Measurements from ENCODE around the gene FAM3D. TPM values are rescaled to one million over a fixed set of nuclear protein-coding genes. Genes with fewer than 3 reads are reported as not detected.

The FAM3D gene
- polyA plus RNA-seq, 2 of the 4 experiments (the other 2 are of a cell fraction), result not detected

- TF ChIP-seq SMC3 (IDR thresholded peaks at IDR 0.05) (peak; percentile 54), CTCF (IDR thresholded peaks at IDR 0.05) (peak; percentile 72), RAD21 (conservative IDR thresholded peaks at IDR 0.05 in 1 of 2, IDR thresholded peaks at IDR 0.05 in 1 of 2) (peak; percentile 87 to 92), HOXB13 (CRISPR knock-in tag; IDR thresholded peaks at IDR 0.05; ENCODE audit: low read depth) (no peak)
- FAIRE-seq, result no peak
- peak; percentile 53 to 61 for DNase-seq (ENCODE audit: low read depth in 1 of 2, low spot score in 1 of 2)
- POLR2A ChIA-PET, result interaction anchor here (0.7 kb wide), 1 partner anchor 345 kb away, joined by 5 read pairs; no protein-coding TSS in a partner anchor
- ATAC-seq, result peak; percentile 93 to 98
- peak overlapping the region; percentile 30 for H3K4me2 ChIP-seq
- CTCF ChIA-PET, result interaction anchor here (0.7 to 3.2 kb wide), 16 partner anchors 10 to 468 kb away, joined by 3 to 29 read pairs (median 4); no protein-coding TSS in a partner anchor
- H3K9me3 ChIP-seq, result no peaks in the 10 kb centered on the region
- no peak overlapping the region for H3K27ac ChIP-seq
- 26% methylated on average over 8 of the region's 25 CpGs for whole genome bisulfite sequencing (ENCODE audit: missing lambda C conversion rate)
- H3K4me3 ChIP-seq, result no peak overlapping the region
- H3K4me1 ChIP-seq, result no peaks in the 10 kb centered on the region
Measured at GRCh38 chr3:58640700-58641372, 25.7 kb downstream of the FAM3D start.

GRCh38 chr3:58639842-58640241, 26.7 kb downstream of the FAM3D start:
- H3K4me1 ChIP-seq, result no peaks in the 10 kb centered on the region
- CTCF ChIA-PET, result interaction anchor here (0.6 to 3.2 kb wide), 12 partner anchors 9 to 935 kb away, joined by 3 to 29 read pairs (median 4); no protein-coding TSS in a partner anchor
- TF ChIP-seq JUN (IDR thresholded peaks at IDR 0.05) (no peak), SREBF2 (IDR thresholded peaks at IDR 0.05) (no peak), JUNB (IDR thresholded peaks at IDR 0.05) (no peak), HOXB5 (CRISPR knock-in tag; IDR thresholded peaks at IDR 0.05) (no peak), RARB (CRISPR knock-in tag; IDR thresholded peaks at IDR 0.05) (no peak), MAX (IDR thresholded peaks at IDR 0.05) (no peak), FOSL2 (IDR thresholded peaks at IDR 0.05) (no peak), FOSL2 (CRISPR knock-in tag; IDR thresholded peaks at IDR 0.05) (no peak), NR3C1 (IDR thresholded peaks at IDR 0.05) (no peak), PBX3 (IDR thresholded peaks at IDR 0.05) (no peak), E2F6 (IDR thresholded peaks at IDR 0.05; ENCODE audit: borderline replicate concordance, low read depth) (no peak), GATA3 (IDR thresholded peaks at IDR 0.05; ENCODE audit: borderline replicate concordance) (no peak), HOXA7 (CRISPR knock-in tag; IDR thresholded peaks at IDR 0.05) (no peak), REST (IDR thresholded peaks at IDR 0.05) (no peak)
- FAIRE-seq (no peak), DNase-seq (ENCODE audit: low read depth in 1 of 2, low spot score in 1 of 2) (no peak), ATAC-seq (no peak)
- H3K27ac ChIP-seq, result no peak overlapping the region
- no peaks in the 10 kb centered on the region for H3K9me3 ChIP-seq
- no peak overlapping the region for H3K4me3 ChIP-seq
- 83% methylated on average over 7 of the region's 10 CpGs for WGBS (ENCODE audit: missing lambda C conversion rate)
- no peak overlapping the region for H3K4me2 ChIP-seq
- POLR2A ChIA-PET, result no interaction called here

All from A549 (cell line).